KMS-11 (cell line): ENCODE measurements around the gene KLHL1.

Experiments used
- H2AFZ ChIP-seq: fragments of 200-600 bp; sonication (generic); 2 replicates; pipeline ENCODE4 v1.6.1; 2016; ENCODE audit warnings: antibody characterized with exemption, mixed run types, low read depth
- H3K27ac ChIP-seq: fragments of 200-600 bp; sonication (generic); 2 replicates; pipeline ENCODE4 v1.6.1; 2016; ENCODE audit warnings: mild to moderate bottlenecking, mixed run types
- H3K27me3 ChIP-seq: fragments of 200-600 bp; sonication (generic); 2 replicates; pipeline ENCODE4 v1.6.1; 2017; ENCODE audit warnings: mild to moderate bottlenecking, low read depth, mixed run types, moderate library complexity; ENCODE audit not compliant: insufficient read depth
- H3K36me3 ChIP-seq: fragments of 200-600 bp; sonication (generic); 2 replicates; pipeline ENCODE4 v1.6.1; 2017; ENCODE audit warnings: mild to moderate bottlenecking, mixed run types; ENCODE audit not compliant: insufficient read depth
- H3K4me1 ChIP-seq: fragments of 200-600 bp; sonication (generic); 2 replicates; pipeline ENCODE4 v1.6.1; 2016; ENCODE audit warnings: mild to moderate bottlenecking, low read depth, mixed run types; ENCODE audit not compliant: poor library complexity, severe bottlenecking
- H3K4me2 ChIP-seq: fragments of 200-600 bp; sonication (generic); 2 replicates; pipeline ENCODE4 v1.7.0; 2016; ENCODE audit warnings: mild to moderate bottlenecking, mixed run types
- H3K4me3 ChIP-seq: fragments of 200-600 bp; sonication (generic); IDR thresholded peaks from 2 replicates; pipeline ENCODE4 v1.6.1; 2017; ENCODE audit warnings: low read depth, low read length, mixed read lengths; ENCODE audit not compliant: insufficient read depth
- H3K79me2 ChIP-seq: fragments of 200-600 bp; sonication (generic); 2 replicates; pipeline ENCODE4 v1.6.1; 2016; ENCODE audit warnings: low read depth, mixed run types; ENCODE audit not compliant: insufficient read depth
- H3K9ac ChIP-seq: fragments of 200-600 bp; sonication (generic); 2 replicates; pipeline ENCODE4 v1.6.1; 2016; ENCODE audit warnings: mild to moderate bottlenecking, mixed run types
- H4K20me1 ChIP-seq: fragments of 200-600 bp; sonication (generic); 2 replicates; pipeline ENCODE4 v1.6.1; 2016; ENCODE audit warnings: mild to moderate bottlenecking, mixed run types; ENCODE audit not compliant: insufficient read depth
- CTCF ChIP-seq: fragments of 200-600 bp; sonication (generic); conservative IDR thresholded peaks from 2 replicates; pipeline ENCODE4 v1.6.1; 2017; ENCODE audit warnings: low read depth, mild to moderate bottlenecking, antibody characterized with exemption, low read length, moderate library complexity, mixed read lengths

Gene KLHL1

GRCh38 chr13:69809152-69809551, 299.1 kb downstream of the KLHL1 start:
- no peak overlapping the region for H3K9ac ChIP-seq
- H3K4me1 ChIP-seq, result no peaks in the 10 kb centered on the region
- H3K4me3 ChIP-seq, result no peak overlapping the region
- H3K36me3 ChIP-seq, result no peaks in the 10 kb centered on the region
- H2AFZ ChIP-seq, result no peak overlapping the region
- no peaks in the 10 kb centered on the region for H3K27me3 ChIP-seq
- no peak for TF ChIP-seq CTCF
- no peak overlapping the region for H3K4me2 ChIP-seq
- H3K79me2 ChIP-seq, result no peaks in the 10 kb centered on the region
- no peak overlapping the region for H3K27ac ChIP-seq
- H4K20me1 ChIP-seq, result no peaks in the 10 kb centered on the region

- Histone ChIP-seq H3K4me2 (no peak overlapping the region), H3K4me3 (no peak overlapping the region), H4K20me1 (no peaks in the 10 kb centered on the region), H3K27ac (no peak overlapping the region), H3K36me3 (no peaks in the 10 kb centered on the region), H3K79me2 (no peaks in the 10 kb centered on the region), H2AFZ (no peak overlapping the region), H3K4me1 (no peaks in the 10 kb centered on the region), H3K27me3 (no peaks in the 10 kb centered on the region), H3K9ac (no peak overlapping the region)
- no peak for TF ChIP-seq CTCF
Measured at GRCh38 chr13:69796256-69796655, 312.0 kb downstream of the KLHL1 start.

GRCh38 chr13:69793783-69794453, 314.3 kb downstream of the KLHL1 start:
- Histone ChIP-seq H3K4me2 (no peak overlapping the region), H3K27ac (no peak overlapping the region)
- TF ChIP-seq CTCF, result no peak

GRCh38 chr13:69776937-69777336, 331.3 kb downstream of the KLHL1 start:
- Histone ChIP-seq H3K27me3 (no peaks in the 10 kb centered on the region), H2AFZ (no peak overlapping the region), H3K9ac (no peak overlapping the region), H3K36me3 (no peaks in the 10 kb centered on the region), H3K4me2 (no peak overlapping the region), H3K4me1 (no peaks in the 10 kb centered on the region), H3K27ac (no peak overlapping the region), H3K4me3 (no peak overlapping the region), H3K79me2 (no peaks in the 10 kb centered on the region), H4K20me1 (no peaks in the 10 kb centered on the region)
- no peak for TF ChIP-seq CTCF

More at GRCh38 chr13:69793783-69794453, 314.3 kb downstream of the KLHL1 start:
- no peaks in the 10 kb centered on the region for H3K27me3 ChIP-seq
- no peaks in the 10 kb centered on the region for H3K79me2 ChIP-seq
- no peak overlapping the region for H2AFZ ChIP-seq
- no peaks in the 10 kb centered on the region for H4K20me1 ChIP-seq
- H3K36me3 ChIP-seq, result no peaks in the 10 kb centered on the region
- no peak overlapping the region for H3K9ac ChIP-seq
- no peaks in the 10 kb centered on the region for H3K4me1 ChIP-seq
- H3K4me3 ChIP-seq, result no peak overlapping the region
